Epidermal melanocyte (primary cell): ENCODE results near the gene AGBL4.

ENCODE experiments used
- DNase-seq: peaks from one replicate; pipeline ENCODE4 v3.0.0; 2011; ENCODE audit warnings: low spot score; ENCODE audit not compliant: insufficient read length

AGBL4 gene

GRCh38 chr1:48686159-48686558, 1337.6 kb downstream of the AGBL4 start:
- DNase-seq: no peak

- no peak for DNase-seq
These were observed 1339.4 kb downstream of the AGBL4 start for GRCh38 chr1:48684381-48684780.

- no peak for DNase-seq
These were observed 1339.9 kb downstream of the AGBL4 start for GRCh38 chr1:48683839-48684238.

- no peak for DNase-seq
These were observed 1342.1 kb downstream of the AGBL4 start for GRCh38 chr1:48681476-48682305.

GRCh38 chr1:48680411-48681035, 1343.2 kb downstream of the AGBL4 start:
- DNase-seq: no peak

GRCh38 chr1:48679859-48680258, 1343.9 kb downstream of the AGBL4 start:
- DNase-seq: no peak

GRCh38 chr1:48678710-48679505, 1344.8 kb downstream of the AGBL4 start:
- DNase-seq: no peak

GRCh38 chr1:48677306-48678287, 1346.2 kb downstream of the AGBL4 start:
- DNase-seq: peak; percentile 31

GRCh38 chr1:48676822-48677221, 1346.9 kb downstream of the AGBL4 start:
- DNase-seq: no peak

GRCh38 chr1:48676376-48676775, 1347.4 kb downstream of the AGBL4 start:
- DNase-seq: no peak

- no peak for DNase-seq
These were observed 1348.5 kb downstream of the AGBL4 start for GRCh38 chr1:48675251-48675650.

- no peak for DNase-seq
These were observed 1349.1 kb downstream of the AGBL4 start for GRCh38 chr1:48674641-48675040.

GRCh38 chr1:48673332-48674105, 1350.2 kb downstream of the AGBL4 start:
- no peak for DNase-seq

GRCh38 chr1:48671578-48671977, 1352.2 kb downstream of the AGBL4 start:
- no peak for DNase-seq

GRCh38 chr1:48670234-48671020, 1353.3 kb downstream of the AGBL4 start:
- DNase-seq: no peak

- no peak for DNase-seq
These were observed 1355.4 kb downstream of the AGBL4 start for GRCh38 chr1:48668339-48668738.

- DNase-seq: no peak
These were observed 1356.0 kb downstream of the AGBL4 start for GRCh38 chr1:48667782-48668181.

GRCh38 chr1:48665708-48666407, 1357.9 kb downstream of the AGBL4 start:
- no peak for DNase-seq
